Fibroblast of skin of right quadriceps (primary cell): ENCODE results near the gene ICAM3.
A peak's percentile ranks its signal among the peaks of the same experiment; 100 is the strongest.
"Not testable (repeated sequence)": the region's sequence is repeated elsewhere in the genome, so short reads cannot be mapped to it uniquely, and the experiment has no call there.

Source experiments
- DNase-seq: peaks from one replicate; pipeline ENCODE4 v3.0.0-alpha.2; 2013

The ICAM3 gene

GRCh38 chr19:10343495-10343894 lies 4.1 kb upstream of the ICAM3 start:
- DNase-seq, result no peak

- no peak for DNase-seq
These were observed 553 bp upstream of the ICAM3 start for GRCh38 chr19:10339977-10340376.

GRCh38 chr19:10338940-10339339 lies 484 bp downstream of the ICAM3 start:
- no peak for DNase-seq

GRCh38 chr19:10336725-10337124 lies 2.7 kb downstream of the ICAM3 start:
- DNase-seq, result not testable (repeated sequence)

GRCh38 chr19:10335352-10335985 lies 4.0 kb downstream of the ICAM3 start:
- DNase-seq, result no peak

GRCh38 chr19:10334588-10335351 lies 4.7 kb downstream of the ICAM3 start:
- peak; percentile 85 for DNase-seq

GRCh38 chr19:10333758-10334587 lies 5.5 kb downstream of the ICAM3 start:
- DNase-seq, result no peak

GRCh38 chr19:10332965-10333757 lies 6.3 kb downstream of the ICAM3 start, which contains the start of gene RAVER1:
RAVER1 (minus strand) TSS chr19:10333529; CDS start chr19:10333507, 22 bp downstream.
- peak; percentile 97 for DNase-seq

- no peak for DNase-seq
These were observed 7.1 kb downstream of the ICAM3 start for GRCh38 chr19:10332158-10332964.

- no peak for DNase-seq
These were observed 9.9 kb downstream of the ICAM3 start for GRCh38 chr19:10329555-10329954.

GRCh38 chr19:10328558-10329429 lies 10.6 kb downstream of the ICAM3 start:
- DNase-seq, result no peak

GRCh38 chr19:10327793-10328192 lies 11.6 kb downstream of the ICAM3 start:
- no peak for DNase-seq

GRCh38 chr19:10325732-10326131 lies 13.7 kb downstream of the ICAM3 start:
- no peak for DNase-seq

GRCh38 chr19:10321874-10322835 lies 17.3 kb downstream of the ICAM3 start:
- DNase-seq, result no peak

- DNase-seq, result no peak
These were observed 18.0 kb downstream of the ICAM3 start for GRCh38 chr19:10321417-10321797.

GRCh38 chr19:10320602-10321416 lies 18.6 kb downstream of the ICAM3 start:
- DNase-seq, result no peak

- no peak for DNase-seq
These were observed 20.4 kb downstream of the ICAM3 start for GRCh38 chr19:10318807-10319682.
